COLO668 (cell line): Measurements from ENCODE around the gene KIF25.

Experiments used
- DNase-seq: peaks from one replicate; lab custom pipeline; 2025; ENCODE audit not compliant: unreplicated experiment; lab: John Stamatoyannopoulos, UW

The KIF25 gene

DNA sequence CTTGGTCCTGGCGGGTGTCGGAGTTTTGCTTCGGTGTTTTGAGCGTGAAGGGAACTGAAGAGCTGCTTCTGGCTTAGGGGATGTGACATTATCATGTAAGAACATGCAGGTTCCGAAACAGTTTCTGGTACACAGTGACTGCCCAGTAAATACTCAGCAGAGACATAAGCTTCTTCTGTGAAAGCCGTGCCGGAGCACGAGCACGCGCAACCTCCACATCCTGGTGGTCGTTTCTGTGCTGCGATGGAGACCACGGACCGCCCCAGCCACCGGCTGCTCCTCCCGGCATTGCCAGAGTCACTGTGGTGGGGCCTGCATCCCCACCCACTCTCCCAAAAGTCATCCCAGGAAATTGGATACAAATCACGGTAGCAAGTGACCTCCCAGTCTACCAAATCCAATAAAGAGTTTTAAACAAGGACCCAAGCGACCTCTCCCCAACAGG is 18.7 kb downstream of the KIF25 start:
- DNase-seq = no peak

DNA sequence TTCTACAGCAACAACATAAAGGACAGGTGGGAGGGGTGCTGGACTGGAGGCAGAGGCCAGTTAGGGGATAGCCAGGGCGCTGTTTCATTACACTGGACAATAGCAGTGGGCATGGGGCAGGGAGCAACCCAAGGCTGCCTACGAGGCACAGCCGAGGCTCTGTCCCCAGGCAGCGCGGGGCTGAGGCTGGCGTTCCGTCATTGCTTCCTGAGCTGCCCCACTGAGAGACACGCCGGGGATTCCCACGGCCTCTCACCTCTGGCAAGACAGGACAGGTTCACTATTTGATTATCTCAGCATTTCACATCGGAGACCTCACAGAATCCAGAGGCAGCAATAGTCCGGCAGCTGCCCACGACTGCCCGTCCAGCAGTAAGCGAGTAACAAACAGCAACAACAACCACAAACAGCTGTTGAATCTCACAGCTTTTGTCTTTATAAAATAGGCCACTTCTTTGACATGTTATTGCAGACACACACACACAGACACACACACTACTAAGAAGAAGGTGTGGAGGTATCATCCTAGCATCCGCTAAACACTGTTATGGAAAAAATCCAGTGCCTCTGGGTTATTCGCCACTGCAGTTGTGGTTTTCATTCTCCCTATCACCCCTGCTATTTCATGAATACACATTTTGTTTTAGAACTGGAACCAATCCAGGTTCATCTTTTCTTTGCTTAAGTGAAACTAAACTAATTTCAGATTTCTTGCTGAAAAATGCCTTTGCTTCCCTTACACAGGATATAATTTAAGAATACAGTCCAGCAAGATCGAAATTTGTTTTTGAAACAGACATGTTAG is 19.5 kb downstream of the KIF25 start:
- DNase-seq = no peak

DNA sequence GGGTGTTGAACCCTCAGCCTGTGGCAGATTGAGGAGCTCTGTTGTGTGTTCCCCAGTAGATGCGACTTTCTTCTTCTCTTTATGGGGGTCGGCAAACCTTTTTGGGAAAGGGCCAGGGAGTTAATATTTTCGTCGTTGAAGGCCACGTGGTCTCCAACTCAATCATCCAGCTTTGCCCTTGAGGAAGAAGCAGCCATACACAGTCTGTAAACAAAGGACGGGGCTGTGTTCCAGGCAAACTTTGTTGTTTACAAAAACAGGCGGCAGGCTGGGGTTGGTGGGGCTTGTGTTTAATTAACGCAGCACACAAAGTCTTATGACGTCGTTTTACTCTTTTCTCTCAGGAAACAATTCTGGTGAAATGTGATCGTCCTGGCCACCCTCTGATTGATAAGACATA is 20.2 kb downstream of the KIF25 start:
- no peak for DNase-seq

DNA sequence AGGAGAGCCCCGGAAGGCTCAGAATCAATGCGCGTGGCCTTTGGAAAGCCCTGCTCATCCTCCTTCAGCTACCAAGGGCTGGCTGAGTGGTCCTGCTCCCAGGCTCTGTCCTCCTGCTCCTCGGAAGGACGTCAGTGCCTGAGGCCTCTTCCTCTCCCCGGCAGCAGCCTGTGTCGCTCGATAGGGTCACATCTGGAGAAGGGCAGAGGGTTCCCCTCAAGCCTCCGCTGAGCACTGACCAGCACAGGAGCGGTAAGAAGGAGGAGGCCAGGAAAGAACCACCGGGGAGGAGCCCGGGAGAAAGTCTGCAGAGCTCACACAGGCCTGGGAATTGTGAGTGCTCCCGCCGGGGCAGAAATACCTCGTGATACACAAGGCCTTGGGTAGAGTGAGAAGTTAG is 21.2 kb downstream of the KIF25 start:
- no peak for DNase-seq

DNA sequence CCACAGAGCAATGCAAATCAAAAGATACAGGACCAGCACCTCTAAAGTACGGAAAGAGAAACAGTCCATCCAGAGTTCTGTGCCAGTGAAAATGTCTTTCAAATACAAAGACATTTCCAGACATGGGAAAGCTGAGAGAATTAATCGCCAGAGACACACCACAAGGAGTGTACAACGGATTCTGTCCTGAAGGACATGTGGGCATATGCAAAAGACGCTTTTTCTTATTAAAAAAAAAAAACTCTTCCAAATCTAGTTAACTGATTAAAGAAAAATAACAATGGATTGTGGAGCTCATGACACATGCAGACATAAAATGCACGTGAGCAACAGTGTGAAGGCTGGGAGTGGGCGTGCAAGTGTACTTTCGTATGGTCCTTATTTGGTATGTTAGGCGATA is 22.8 kb downstream of the KIF25 start:
- DNase-seq = no peak

DNA sequence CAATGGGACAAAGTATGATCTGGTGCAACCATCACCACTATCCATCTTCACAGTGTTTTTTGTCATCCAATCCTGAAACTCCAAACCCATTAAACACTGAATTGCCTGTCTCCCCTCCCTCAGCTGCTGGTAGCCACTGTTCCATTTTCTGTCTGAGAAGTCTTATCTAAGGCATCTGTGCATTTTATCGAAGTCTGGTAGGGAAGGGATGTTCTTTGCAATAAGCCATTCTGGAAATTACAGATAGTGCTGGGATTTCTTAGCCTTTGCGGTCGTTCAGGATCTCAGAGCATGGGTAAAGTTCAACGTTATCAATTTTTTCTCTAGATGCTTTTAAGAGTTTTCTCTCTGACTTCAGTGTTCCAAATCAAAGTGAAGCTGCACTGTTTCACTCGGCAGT is 24.1 kb downstream of the KIF25 start:
- DNase-seq = no peak

DNA sequence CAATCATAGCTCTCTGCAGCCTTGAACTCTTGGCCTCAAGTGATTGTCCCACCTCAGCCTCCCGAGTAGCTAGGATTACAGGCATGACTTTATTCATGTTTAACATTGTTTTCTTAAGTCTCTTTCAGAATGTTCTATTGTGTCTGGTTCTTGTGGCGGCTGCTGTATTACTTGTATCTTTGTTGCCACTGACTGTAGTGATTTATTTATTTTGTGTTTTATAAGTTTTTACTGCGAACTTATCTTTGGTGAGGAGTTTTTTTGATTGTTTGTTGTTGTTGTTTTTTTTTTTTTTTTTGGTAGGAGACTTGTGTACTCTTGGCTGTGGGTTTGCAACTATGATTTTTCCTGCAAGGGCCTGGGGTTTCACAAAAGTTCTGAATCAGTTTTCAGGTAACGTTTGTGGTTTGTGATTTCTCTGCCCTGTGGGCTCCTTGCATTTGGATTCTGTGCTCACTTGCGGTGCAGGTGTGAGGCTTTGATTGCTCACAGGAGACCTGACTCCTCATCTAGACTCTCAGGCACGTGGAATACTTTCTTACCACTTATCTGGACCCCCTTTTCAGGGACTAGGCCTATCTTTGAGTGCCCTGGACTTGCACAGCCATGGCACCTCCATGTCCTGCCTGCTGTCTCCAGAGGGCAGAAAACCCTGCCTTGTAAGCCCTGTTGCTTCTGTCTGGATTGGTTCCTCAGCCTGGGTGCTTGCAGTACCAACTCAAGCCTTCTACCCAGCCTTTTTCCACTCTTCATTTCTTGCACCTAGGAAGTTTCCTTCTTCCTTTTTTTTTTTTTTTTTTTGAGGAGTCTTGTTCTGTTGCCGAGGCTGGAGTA is 25.2 kb downstream of the KIF25 start:
- DNase-seq = no peak

DNA sequence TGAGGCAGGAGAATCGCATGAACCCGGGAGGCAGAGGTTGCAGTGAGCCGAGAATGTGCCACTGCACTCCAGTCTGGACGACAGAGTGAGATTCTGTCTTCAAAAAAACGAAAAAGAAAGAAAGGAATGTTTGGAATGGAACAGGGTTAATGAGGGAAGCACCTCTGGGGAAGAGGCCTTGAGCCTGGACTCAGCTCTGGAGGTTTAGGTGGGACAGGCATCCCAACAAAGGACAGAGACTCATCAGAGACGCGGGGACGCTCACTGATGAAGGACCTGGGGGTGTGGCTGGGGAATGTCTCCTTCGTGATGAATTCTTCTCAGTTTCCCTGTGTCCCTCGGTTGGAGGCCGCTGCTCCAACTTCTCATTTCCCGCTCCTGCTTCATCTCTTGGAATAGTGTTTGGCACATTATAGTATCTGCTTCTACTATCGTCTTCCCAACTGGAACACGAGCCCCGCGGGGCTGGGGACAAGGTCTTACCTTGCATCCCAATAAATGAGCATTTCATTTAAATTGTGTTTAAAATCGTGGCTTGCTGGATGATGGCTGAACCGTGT is 27.6 kb downstream of the KIF25 start:
- no peak for DNase-seq

DNA sequence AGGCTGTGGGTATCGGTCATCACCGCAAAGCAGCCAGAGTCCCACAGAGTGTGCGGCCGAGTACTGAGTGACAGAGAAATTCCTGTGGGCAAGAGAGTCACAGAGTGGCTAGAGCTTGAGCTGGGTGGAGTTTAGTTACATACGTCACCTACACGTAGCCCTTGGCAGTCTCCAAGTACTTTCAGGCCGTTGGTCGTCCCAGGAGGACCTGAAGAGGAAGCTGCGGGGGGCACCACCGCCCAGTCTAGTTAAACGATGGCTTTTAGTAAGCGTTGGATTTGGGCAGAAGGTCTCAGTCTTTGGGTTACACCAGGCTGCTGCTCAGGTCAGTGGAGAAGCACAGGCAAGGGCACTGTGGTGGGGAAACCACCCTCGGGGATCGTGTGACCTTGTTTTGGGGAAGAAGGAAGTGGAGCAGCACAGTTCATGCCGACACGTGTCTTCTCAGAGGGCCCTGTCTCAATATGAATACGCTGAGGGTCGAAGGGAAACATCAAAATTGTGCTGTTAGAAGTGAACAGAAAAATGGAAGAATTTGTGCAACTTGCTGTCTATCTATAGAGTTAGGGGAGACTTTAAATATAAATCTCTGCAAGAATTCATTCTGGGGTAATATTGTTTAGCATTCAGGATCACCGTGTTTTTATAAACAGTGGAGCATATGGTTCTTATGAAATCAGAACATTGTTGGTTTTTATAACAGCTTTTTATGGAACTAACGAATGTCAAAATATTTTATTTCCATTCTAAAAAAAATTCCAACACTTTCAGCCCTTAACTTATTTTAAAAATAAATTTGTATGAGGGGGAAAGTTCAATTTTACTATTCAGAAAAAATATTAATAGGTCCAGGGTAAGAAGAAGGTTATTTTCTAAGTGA is 28.6 kb downstream of the KIF25 start:
- DNase-seq = no peak

DNA sequence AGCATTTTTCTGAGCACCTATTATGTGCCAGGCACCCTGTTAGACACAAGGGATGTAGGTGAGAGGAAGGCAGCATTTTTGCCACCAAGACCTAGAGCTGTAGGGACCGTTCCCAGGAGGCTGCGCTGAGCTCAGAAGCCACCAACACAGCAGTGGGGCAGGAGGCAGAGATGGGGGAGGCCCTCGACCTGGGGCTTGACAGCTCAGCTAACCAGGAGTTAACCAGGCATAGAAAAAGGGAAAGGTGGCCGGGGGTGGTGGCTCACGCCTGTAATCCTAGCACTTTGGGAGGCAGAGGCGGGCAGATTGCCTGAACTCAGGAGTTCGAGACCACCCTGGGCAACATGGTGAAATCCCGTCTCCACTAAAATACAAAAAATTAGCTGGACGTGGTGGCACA is 29.5 kb downstream of the KIF25 start:
- DNase-seq = no peak

DNA sequence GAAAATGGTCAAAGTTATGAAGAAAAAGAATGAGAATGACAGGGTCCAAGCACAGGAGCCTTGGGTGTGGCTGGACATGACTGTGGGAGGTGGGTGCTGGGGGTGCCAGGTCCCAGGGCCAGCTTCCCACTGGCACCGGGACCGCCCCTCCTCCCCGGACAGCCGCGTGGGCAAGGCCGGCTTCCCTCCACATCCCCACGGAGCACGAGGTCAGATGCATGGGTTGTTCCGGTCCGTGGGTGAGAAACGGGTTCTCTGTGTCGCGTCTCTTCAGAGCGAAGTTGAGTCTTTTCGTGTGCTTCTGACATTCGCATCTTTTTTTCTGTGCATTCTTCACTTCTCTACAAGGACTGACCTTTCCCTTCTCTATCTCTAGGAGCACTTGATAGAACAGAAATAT is 30.1 kb downstream of the KIF25 start:
- no peak for DNase-seq

DNA sequence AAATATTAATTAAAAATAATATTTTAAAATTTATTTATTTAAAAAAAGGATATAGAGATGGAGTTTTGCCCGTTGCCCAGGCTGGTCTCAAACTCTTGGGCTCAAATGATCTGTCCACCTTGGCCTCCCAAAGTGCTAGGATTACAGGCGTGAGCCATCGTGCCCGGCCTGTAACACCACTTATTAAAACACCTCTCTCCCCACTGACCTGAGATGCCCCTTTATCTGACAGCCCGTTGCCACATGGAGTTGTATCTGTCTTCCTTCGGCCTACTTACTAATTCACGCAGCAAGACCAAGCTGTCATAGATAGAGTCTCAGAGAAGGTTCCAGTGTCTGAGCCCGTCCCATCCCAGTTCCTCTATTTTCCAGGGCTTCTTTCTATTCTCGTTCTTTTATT is 30.7 kb downstream of the KIF25 start:
- DNase-seq = no peak

DNA sequence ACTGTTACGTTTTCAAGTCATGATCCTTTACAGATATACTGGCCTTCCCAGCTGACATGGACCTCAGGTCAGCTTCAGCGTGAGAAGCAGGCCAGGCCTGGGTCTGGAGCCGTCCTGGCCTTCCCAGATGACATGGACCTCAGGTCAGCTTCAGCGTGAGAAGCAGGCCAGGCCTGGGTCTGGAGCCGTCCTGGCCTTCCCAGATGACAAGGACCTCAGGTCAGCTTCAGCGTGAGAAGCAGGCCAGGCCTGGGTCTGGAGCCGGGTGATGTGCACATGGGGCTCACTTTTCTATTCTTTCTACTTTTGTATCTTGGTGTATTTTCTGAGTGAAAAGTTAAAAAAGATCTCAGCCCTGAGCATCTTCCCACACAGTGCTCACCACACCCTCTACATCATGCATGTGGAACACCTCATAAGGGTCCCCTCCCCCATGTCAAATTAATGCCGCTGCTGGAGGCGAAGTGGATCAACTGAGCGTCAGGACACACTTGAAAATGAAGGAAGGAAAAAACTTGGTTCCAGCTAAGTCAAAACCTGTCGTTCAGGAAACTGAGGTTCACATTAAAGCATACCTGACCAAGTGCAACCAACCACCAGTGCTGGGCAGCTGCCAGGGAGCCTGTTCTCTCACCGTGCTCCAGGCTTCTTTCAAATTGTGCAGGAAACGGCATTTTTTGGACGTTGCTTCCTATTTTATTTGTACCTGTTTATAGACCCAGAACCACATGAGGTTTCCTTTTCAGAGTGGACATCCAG is 32.2 kb downstream of the KIF25 start:
- no peak for DNase-seq

DNA sequence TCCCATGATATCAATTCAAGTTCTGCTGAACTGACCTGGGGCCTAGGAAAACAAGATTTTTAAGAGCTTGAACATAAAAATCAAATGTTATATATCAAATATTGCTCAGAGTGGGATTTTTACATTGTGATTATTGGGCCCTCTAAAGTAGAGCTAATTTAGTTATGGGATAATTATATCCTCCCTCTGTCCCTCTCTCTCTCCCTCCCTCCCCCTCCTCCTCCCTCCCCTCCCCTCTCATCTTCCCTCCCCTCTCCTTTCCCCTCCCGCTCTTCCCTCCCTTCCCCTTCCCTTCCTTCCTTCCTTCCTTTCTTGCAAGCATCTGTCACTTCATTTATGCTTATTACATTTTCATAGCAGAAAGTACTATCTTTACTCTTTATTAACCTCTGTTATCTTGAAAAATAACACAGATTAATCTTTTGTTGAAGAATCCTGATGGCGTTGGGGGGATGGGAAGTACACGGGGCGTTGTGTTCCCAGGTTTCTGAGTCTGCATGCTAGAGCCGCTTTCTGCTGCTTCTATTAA is 32.8 kb downstream of the KIF25 start:
- no peak for DNase-seq

DNA sequence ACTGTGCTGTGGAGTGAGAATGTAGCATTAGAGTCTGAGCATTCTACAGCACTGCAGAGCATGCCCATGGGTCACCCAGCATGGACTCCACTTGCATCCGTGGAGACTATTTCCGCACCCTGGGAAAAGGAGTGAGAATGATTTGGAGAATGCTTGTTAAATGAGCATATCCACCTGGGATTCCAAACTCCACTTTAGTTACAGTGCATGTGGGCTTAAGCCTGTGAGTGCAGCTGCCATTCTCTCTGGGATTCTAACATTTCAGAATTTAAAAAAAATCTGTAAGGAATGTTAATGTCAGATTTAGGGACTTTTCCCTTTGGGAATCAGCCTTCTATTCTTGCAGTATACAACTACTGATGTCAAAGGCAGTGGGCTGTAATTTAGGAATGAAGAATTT is 33.4 kb downstream of the KIF25 start:
- no peak for DNase-seq

DNA sequence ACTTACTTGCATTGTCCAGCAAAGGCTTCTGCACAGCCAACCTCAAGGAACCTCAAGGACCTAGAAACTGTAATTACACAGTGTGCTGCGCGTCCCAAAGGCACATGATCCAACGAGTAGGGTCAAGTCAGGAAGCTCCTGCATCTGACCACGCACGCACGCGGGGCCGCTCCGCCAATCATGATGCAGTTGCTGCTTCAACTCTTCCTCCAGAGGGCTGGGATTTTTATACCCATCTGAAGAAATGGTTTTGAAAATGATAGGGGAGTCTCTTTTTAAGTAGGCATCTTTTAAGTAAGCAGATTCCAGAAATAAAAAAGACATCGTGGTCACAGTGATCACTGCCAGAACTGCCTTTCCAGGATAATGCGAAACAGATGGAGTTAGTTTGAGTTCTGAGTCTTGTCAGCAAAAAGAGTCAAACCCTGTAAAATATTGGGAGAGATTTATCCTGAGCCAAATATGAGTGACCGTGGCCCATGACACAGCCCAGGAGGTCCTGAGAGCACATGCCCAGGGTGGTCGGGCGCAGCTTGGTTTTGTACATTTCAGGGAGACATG is 34.0 kb downstream of the KIF25 start:
- DNase-seq = no peak

DNA sequence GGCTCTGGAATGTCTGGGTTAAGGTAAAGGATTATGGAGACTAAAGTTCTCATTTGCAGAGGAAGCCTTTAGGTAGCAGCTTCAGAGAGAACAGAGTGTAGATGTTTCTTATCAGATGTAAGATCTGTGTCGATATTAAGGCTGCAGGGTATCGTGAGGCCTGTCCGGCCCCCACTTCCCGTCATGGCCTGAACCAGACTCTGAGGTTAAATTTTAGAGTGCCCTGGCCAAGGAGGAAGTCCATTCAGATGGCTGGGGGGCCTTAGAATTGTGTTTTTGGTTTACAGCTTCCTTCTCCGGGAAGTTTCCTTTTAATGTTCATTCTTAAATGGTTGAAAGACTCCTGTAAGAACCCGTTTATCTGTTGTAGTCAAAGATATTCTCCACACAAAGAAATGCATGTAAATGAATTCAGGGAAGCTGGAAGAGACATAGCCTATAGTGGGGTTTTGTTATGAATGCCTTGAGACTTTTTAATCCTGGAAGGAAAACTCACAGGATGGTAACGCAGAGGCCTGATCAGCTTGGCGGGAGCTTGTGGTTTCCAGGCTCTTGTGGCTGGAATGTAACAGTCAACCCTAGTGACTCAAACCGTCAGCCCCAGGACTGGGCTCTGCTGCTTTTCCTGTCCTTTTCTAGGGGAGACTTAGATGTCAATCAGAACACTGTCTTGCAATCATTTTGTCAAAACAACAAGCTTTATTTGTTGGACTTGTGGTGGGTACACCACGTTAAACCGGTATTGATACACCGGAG is 34.7 kb downstream of the KIF25 start:
- no peak for DNase-seq

DNA sequence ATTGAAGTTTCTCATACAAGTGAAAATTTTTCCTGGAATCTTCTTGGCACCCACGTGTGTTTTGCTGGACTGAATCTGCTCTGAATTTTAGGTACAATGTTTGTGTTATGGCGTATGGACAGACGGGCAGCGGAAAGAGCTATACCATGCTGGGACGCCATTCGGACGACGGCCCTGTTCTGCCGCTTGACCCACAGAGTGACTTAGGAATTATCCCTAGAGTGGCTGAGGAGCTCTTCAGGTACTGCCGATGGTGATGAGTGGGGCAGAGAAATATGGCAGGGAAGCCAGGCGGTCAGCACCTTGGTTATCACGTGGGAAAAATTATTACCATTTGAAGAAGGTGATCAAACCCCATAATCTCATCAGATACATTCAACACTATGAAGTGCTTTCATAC is 36.3 kb downstream of the KIF25 start:
- no peak for DNase-seq

DNA sequence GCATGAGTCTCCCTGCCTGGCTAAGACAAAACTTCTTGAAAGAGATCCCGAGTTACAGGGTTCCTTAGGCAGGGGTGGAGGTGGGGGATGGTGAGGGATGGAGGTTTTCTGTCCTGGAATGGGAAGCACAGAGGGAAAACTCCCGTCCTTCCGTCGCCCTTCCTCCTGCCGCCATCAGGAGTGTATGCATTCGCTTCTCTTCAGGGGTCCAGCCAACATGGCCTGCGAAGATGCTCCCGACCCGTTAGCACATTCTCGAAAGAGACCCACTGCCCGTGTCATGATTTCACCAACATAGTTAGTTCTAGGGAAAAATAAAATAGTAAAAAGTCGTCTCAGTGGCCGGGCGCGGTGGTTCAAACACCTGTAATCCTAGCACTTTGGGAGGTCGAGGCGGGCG is 37.1 kb downstream of the KIF25 start:
- no peak for DNase-seq
